GM19468 (cell line): Measurements from ENCODE around the gene CXCL11.
"Not testable (repeated sequence)": the region's sequence is repeated elsewhere in the genome, so short reads cannot be mapped to it uniquely, and the experiment has no call there.

Source experiments
- ATAC-seq: cut with Tn5 transposase; IDR thresholded peaks from one replicate; pipeline ENCODE4 v1.9.1; 2021; ENCODE audit warnings: mild to moderate bottlenecking, moderate library complexity, moderate number of reproducible peaks; ENCODE audit not compliant: unreplicated experiment; ENCODE audit errors: extremely low read depth

Gene CXCL11

GRCh38 chr4:76044686-76045085, 8.8 kb upstream of the CXCL11 start:
- ATAC-seq: not testable (repeated sequence)

GRCh38 chr4:76043306-76043705, 7.4 kb upstream of the CXCL11 start:
- not testable (repeated sequence) for ATAC-seq

GRCh38 chr4:76042241-76042998, 6.5 kb upstream of the CXCL11 start:
- not testable (repeated sequence) for ATAC-seq

- ATAC-seq: no peak
Observed at GRCh38 chr4:76036855-76037254, 985 bp upstream of the CXCL11 start.

- ATAC-seq: no peak
Observed at GRCh38 chr4:76035141-76035540, 729 bp downstream of the CXCL11 start.

GRCh38 chr4:76029300-76029699, 6.6 kb downstream of the CXCL11 start:
- ATAC-seq: no peak

GRCh38 chr4:76028350-76028765, 7.5 kb downstream of the CXCL11 start:
- ATAC-seq: no peak

GRCh38 chr4:76024065-76024464, 11.8 kb downstream of the CXCL11 start:
- ATAC-seq: no peak

- ATAC-seq: no peak
Observed at GRCh38 chr4:76023389-76023788, 12.5 kb downstream of the CXCL11 start, which contains the start of gene CXCL10. Gene CXCL10 (minus strand): TSS chr4:76023497. CDS start chr4:76023431, 66 bp downstream.

- no peak for ATAC-seq
Observed at GRCh38 chr4:76022677-76023076, 13.2 kb downstream of the CXCL11 start.

GRCh38 chr4:76022031-76022430, 13.8 kb downstream of the CXCL11 start:
- ATAC-seq: no peak

GRCh38 chr4:76017056-76017686, 18.7 kb downstream of the CXCL11 start:
- ATAC-seq: no peak

- no peak for ATAC-seq
Observed at GRCh38 chr4:76016393-76016792, 19.5 kb downstream of the CXCL11 start.

- ATAC-seq: no peak
Observed at GRCh38 chr4:76013540-76013939, 22.3 kb downstream of the CXCL11 start.

- no peak for ATAC-seq
Observed at GRCh38 chr4:76012388-76012801, 23.5 kb downstream of the CXCL11 start.

GRCh38 chr4:76011700-76012387, 24.0 kb downstream of the CXCL11 start:
- no peak for ATAC-seq

- ATAC-seq: no peak
Observed at GRCh38 chr4:76011018-76011670, 24.7 kb downstream of the CXCL11 start.

GRCh38 chr4:76010576-76010975, 25.3 kb downstream of the CXCL11 start:
- ATAC-seq: no peak

GRCh38 chr4:76009311-76009710, 26.6 kb downstream of the CXCL11 start:
- no peak for ATAC-seq

- no peak for ATAC-seq
Observed at GRCh38 chr4:76007089-76007862, 28.6 kb downstream of the CXCL11 start, which contains the start of gene CXCL9. Gene CXCL9 (minus strand): TSS chr4:76007509. CDS start chr4:76007449, 60 bp downstream.
